ENCODE data around the gene VCL. TPM values are rescaled to one million over a fixed set of nuclear protein-coding genes. Genes with fewer than 3 reads are reported as not detected.

The VCL gene
- total RNA-seq, 1 donor from 2014 or later, result 131 TPM

DNA sequence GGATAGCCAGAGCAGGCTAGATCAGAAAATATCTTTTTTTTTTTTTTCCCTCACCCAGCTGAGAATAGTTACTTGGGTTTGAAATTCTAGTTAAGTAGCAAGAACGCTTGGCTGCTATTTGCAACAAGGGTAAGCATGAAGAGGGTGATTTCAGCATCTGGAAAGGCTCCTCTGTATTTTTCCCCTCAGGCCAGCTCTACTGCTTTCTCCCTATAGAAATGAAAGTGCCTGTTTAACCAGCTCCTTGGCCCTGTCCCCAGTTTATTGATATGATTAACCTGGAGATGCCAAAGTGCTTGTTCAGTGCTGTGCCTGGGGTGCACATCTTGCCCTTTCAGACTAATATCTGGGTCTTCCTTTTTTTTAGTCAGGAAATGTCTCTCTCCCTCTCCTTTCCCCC, 115.6 kb downstream of the VCL start:
- TF ChIP-seq, protein P1, sequence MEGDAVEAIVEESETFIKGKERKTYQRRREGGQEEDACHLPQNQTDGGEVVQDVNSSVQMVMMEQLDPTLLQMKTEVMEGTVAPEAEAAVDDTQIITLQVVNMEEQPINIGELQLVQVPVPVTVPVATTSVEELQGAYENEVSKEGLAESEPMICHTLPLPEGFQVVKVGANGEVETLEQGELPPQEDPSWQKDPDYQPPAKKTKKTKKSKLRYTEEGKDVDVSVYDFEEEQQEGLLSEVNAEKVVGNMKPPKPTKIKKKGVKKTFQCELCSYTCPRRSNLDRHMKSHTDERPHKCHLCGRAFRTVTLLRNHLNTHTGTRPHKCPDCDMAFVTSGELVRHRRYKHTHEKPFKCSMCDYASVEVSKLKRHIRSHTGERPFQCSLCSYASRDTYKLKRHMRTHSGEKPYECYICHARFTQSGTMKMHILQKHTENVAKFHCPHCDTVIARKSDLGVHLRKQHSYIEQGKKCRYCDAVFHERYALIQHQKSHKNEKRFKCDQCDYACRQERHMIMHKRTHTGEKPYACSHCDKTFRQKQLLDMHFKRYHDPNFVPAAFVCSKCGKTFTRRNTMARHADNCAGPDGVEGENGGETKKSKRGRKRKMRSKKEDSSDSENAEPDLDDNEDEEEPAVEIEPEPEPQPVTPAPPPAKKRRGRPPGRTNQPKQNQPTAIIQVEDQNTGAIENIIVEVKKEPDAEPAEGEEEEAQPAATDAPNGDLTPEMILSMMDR (IDR thresholded peaks at IDR 0.05; ENCODE audit: unreplicated experiment), result no peak
- Mint-ChIP-seq H3K27me3 (ENCODE audit: low read depth) (no peaks in the 10 kb centered on the region), H3K9me3 (no peaks in the 10 kb centered on the region), H3K27ac (no peak overlapping the region), H3K4me3 (no peak overlapping the region), H3K36me3 (peaks cover 60% of the 10 kb centered on the region), H3K4me1 (no peaks in the 10 kb centered on the region)
- DNase-seq (ENCODE audit: low spot score in 2 of 2, unreplicated experiment in 2 of 2), result no peak

DNA sequence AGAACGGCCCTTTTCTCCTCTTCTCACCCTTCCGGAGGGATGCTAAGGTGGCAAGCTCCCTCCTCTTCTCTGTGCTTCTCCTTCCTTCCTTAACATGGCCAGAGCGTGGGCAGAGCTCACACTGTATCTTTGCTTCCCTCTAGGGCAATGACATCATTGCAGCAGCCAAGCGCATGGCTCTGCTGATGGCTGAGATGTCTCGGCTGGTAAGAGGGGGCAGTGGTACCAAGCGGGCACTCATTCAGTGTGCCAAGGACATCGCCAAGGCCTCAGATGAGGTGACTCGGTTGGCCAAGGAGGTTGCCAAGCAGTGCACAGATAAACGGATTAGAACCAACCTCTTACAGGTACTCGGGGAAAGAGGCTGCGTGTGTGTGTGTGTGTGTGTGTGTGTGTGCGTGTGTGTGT, 116.1 kb downstream of the VCL start:
- Mint-ChIP-seq H3K9me3 (no peaks in the 10 kb centered on the region), H3K4me3 (no peak overlapping the region), H3K4me1 (no peaks in the 10 kb centered on the region), H3K27ac (no peak overlapping the region), H3K27me3 (ENCODE audit: low read depth) (no peaks in the 10 kb centered on the region), H3K36me3 (peaks cover 57% of the 10 kb centered on the region)
- TF ChIP-seq, protein P1 (IDR thresholded peaks at IDR 0.05; ENCODE audit: unreplicated experiment), result no peak
- no peak for DNase-seq (ENCODE audit: low spot score in 2 of 2, unreplicated experiment in 2 of 2)

DNA sequence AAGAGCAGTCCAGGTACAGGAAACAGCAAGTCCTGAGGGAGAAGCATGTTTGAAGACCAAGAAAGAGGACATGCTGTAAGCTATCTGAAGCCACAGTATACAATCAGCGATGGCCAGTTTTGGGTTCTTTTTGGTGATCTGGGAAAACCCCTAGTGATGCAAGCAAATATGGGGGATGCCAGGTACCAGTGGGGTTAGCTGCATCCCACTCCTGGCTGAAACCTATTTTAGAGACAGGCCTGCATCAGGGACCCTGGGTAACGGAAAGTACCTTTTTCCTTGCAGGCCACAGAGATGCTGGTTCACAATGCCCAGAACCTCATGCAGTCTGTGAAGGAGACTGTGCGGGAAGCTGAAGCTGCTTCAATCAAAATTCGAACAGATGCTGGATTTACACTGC, 119.8 kb downstream of the VCL start:
- no peaks in the 10 kb centered on the region for H3K27me3 Mint-ChIP-seq (ENCODE audit: low read depth)
- no peaks in the 10 kb centered on the region for H3K9me3 Mint-ChIP-seq
- TF ChIP-seq, protein P1 (IDR thresholded peaks at IDR 0.05; ENCODE audit: unreplicated experiment), result no peak
- H3K4me3 Mint-ChIP-seq, result no peak overlapping the region
- no peak for DNase-seq (ENCODE audit: low spot score in 2 of 2, unreplicated experiment in 2 of 2)
- H3K4me1 Mint-ChIP-seq, result peaks cover 8% of the 10 kb centered on the region
- H3K36me3 Mint-ChIP-seq, result peaks cover 52% of the 10 kb centered on the region
- H3K27ac Mint-ChIP-seq, result no peak overlapping the region

GRCh38 chr10:74118804-74119203, 120.9 kb downstream of the VCL start:
- Mint-ChIP-seq H3K36me3 (peaks cover 52% of the 10 kb centered on the region), H3K9me3 (no peaks in the 10 kb centered on the region), H3K27ac (peak overlapping the region; percentile 55), H3K4me1 (peaks cover 8% of the 10 kb centered on the region), H3K4me3 (no peak overlapping the region), H3K27me3 (ENCODE audit: low read depth) (no peaks in the 10 kb centered on the region)
- TF ChIP-seq, protein P1 (IDR thresholded peaks at IDR 0.05; ENCODE audit: unreplicated experiment), result no peak
- no peak for DNase-seq (ENCODE audit: low spot score in 2 of 2, unreplicated experiment in 2 of 2)

GRCh38 chr10:74120911-74121310, 123.0 kb downstream of the VCL start:
- TF ChIP-seq, protein P1 (IDR thresholded peaks at IDR 0.05; ENCODE audit: unreplicated experiment), result no peak
- Mint-ChIP-seq H3K27me3 (ENCODE audit: low read depth) (no peaks in the 10 kb centered on the region), H3K27ac (peak overlapping the region; percentile 28), H3K4me3 (no peak overlapping the region), H3K36me3 (peaks cover 51% of the 10 kb centered on the region), H3K9me3 (no peaks in the 10 kb centered on the region), H3K4me1 (peaks cover 8% of the 10 kb centered on the region)
- DNase-seq (ENCODE audit: low spot score in 2 of 2, unreplicated experiment in 2 of 2), result no peak

DNA sequence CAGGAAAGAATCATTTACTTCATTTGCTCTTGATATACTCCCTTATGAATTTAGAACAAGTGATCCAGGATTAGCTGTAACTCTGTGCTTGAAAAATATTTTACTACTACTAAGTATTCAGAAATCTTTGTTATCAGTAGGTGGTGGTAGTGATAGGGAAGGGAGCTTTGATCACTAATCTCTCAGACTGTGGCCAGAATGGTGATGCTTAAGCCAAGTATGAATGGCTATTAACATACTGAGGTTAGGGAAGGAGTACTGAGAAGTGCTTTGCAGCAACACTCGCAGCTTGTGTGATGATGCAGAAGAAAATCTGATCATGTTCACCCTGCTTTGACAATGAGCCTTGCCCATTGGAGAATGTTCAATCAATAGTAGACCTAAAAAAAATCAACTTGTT, 123.5 kb downstream of the VCL start:
- Mint-ChIP-seq H3K4me3 (no peak overlapping the region), H3K4me1 (peaks cover 8% of the 10 kb centered on the region), H3K9me3 (no peaks in the 10 kb centered on the region), H3K27ac (peak overlapping the region; percentile 28), H3K36me3 (peaks cover 46% of the 10 kb centered on the region), H3K27me3 (ENCODE audit: low read depth) (no peaks in the 10 kb centered on the region)
- no peak for DNase-seq (ENCODE audit: low spot score in 2 of 2, unreplicated experiment in 2 of 2)
- TF ChIP-seq, protein P1 (IDR thresholded peaks at IDR 0.05; ENCODE audit: unreplicated experiment), result no peak
